ENCODE results near the gene CTNNBL1.

Gene CTNNBL1

DNA sequence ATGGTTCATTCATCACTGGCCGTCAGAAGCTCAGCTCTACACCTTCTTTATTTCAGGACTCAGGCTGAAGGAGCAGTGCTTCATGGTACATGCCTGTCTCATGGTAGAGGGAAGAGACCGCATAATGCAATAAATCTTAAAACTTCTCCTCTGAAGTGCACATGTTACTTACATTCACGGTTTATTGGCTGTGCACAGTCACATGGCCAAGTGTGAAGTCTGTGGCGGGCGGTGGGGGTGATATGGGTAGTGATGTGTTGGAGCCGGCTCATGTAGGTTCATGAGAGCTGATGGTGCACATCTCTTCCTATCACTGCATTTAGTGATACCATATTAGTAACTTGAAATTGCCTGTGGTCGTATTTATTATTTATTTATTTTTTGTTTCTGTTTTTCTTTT lies 102.9 kb downstream of the CTNNBL1 start:
- no peaks in the 10 kb centered on the region for H3K27me3 ChIP-seq (ENCODE audit: insufficient read depth, poor library complexity, severe bottlenecking)

DNA sequence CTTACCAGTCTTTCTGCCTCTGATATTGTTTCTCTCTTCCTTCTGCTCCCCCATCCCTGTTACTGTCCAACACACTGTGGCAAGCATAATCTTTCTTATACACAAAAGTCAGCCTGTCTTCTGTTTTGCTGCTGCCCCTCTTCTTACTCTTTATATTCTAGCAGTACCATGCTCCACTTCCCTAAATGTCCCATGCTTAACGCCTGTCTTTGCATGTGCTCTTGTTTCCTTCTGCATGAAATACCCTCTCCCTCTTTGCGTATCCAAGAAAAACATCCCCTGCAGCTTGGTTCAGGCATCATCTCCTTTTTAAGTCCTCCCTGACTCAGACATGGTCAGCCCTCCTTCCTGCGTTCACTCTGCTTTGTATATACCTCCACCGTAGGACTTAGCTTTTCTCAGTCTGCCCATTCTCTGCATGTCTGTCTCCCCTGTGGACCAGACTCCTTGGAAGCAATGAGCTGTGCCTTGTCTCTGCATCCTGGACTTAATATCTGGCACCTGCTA lies 103.9 kb downstream of the CTNNBL1 start:
- Histone ChIP-seq H3K27ac (replicated peaks) (no peak overlapping the region), H3K4me3 (replicated peaks; ENCODE audit: insufficient read depth, low read length) (no peak overlapping the region), H3K27me3 (ENCODE audit: insufficient read depth, poor library complexity, severe bottlenecking) (no peaks in the 10 kb centered on the region)
- TF ChIP-seq, protein P1, sequence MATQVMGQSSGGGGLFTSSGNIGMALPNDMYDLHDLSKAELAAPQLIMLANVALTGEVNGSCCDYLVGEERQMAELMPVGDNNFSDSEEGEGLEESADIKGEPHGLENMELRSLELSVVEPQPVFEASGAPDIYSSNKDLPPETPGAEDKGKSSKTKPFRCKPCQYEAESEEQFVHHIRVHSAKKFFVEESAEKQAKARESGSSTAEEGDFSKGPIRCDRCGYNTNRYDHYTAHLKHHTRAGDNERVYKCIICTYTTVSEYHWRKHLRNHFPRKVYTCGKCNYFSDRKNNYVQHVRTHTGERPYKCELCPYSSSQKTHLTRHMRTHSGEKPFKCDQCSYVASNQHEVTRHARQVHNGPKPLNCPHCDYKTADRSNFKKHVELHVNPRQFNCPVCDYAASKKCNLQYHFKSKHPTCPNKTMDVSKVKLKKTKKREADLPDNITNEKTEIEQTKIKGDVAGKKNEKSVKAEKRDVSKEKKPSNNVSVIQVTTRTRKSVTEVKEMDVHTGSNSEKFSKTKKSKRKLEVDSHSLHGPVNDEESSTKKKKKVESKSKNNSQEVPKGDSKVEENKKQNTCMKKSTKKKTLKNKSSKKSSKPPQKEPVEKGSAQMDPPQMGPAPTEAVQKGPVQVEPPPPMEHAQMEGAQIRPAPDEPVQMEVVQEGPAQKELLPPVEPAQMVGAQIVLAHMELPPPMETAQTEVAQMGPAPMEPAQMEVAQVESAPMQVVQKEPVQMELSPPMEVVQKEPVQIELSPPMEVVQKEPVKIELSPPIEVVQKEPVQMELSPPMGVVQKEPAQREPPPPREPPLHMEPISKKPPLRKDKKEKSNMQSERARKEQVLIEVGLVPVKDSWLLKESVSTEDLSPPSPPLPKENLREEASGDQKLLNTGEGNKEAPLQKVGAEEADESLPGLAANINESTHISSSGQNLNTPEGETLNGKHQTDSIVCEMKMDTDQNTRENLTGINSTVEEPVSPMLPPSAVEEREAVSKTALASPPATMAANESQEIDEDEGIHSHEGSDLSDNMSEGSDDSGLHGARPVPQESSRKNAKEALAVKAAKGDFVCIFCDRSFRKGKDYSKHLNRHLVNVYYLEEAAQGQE (IDR thresholded peaks at IDR 0.05; ENCODE audit: insufficient replicate concordance, low read depth): no peak
- TF ChIP-seq SPI1 (IDR thresholded peaks at IDR 0.05; ENCODE audit: borderline replicate concordance, low read depth): peak; percentile 56; the same call in 1 of the 2 replicates
- no peak for DNase-seq (ENCODE audit: low read depth in 1 of 2, low spot score in 1 of 2)

More for the DNA sequence above, 102.9 kb downstream of the CTNNBL1 start:
- Histone ChIP-seq H3K4me3 (replicated peaks; ENCODE audit: insufficient read depth, low read length) (no peak overlapping the region), H3K27ac (replicated peaks) (no peak overlapping the region)
- DNase-seq (ENCODE audit: low read depth in 1 of 2, low spot score in 1 of 2): no peak
- TF ChIP-seq, protein P2, sequence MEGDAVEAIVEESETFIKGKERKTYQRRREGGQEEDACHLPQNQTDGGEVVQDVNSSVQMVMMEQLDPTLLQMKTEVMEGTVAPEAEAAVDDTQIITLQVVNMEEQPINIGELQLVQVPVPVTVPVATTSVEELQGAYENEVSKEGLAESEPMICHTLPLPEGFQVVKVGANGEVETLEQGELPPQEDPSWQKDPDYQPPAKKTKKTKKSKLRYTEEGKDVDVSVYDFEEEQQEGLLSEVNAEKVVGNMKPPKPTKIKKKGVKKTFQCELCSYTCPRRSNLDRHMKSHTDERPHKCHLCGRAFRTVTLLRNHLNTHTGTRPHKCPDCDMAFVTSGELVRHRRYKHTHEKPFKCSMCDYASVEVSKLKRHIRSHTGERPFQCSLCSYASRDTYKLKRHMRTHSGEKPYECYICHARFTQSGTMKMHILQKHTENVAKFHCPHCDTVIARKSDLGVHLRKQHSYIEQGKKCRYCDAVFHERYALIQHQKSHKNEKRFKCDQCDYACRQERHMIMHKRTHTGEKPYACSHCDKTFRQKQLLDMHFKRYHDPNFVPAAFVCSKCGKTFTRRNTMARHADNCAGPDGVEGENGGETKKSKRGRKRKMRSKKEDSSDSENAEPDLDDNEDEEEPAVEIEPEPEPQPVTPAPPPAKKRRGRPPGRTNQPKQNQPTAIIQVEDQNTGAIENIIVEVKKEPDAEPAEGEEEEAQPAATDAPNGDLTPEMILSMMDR (IDR thresholded peaks at IDR 0.05; ENCODE audit: insufficient read depth, low read length): no peak
- TF ChIP-seq GABPA (IDR thresholded peaks at IDR 0.05; ENCODE audit: low read depth) (no peak), SPI1 (IDR thresholded peaks at IDR 0.05; ENCODE audit: borderline replicate concordance, low read depth) (no peak), POLR2AphosphoS5 (IDR thresholded peaks at IDR 0.05; ENCODE audit: low read depth) (no peak)
- TF ChIP-seq, protein P1 (IDR thresholded peaks at IDR 0.05; ENCODE audit: insufficient replicate concordance, low read depth): no peak

DNA sequence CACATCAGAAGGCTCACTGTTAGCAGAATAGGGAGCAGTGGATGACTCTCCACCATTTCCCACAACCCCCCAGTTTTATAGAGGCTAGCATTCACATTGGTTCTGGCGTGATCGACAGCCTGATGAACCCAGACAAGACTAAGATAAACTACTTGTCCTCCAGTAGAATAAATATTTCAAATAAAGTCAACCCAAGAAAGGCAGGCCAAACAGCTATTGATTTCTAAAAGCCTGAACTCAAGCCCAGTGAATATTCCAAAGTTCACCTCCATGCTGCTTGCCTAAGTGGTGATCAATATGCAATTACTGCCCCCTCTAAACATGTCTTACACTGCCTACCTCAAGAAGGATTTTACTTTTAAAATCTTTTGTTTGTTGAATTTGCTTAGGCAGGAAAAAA lies 104.5 kb downstream of the CTNNBL1 start:
- Histone ChIP-seq H3K4me3 (replicated peaks; ENCODE audit: insufficient read depth, low read length) (no peak overlapping the region), H3K27me3 (ENCODE audit: insufficient read depth, poor library complexity, severe bottlenecking) (no peaks in the 10 kb centered on the region), H3K27ac (replicated peaks) (no peak overlapping the region)
- DNase-seq (ENCODE audit: low read depth in 1 of 2, low spot score in 1 of 2): no peak
- no peak for TF ChIP-seq POLR2AphosphoS5 (IDR thresholded peaks at IDR 0.05; ENCODE audit: low read depth)
- TF ChIP-seq, protein P2 (IDR thresholded peaks at IDR 0.05; ENCODE audit: insufficient read depth, low read length): no peak
- TF ChIP-seq, protein P1 (IDR thresholded peaks at IDR 0.05; ENCODE audit: insufficient replicate concordance, low read depth): no peak
- no peak for TF ChIP-seq GABPA (IDR thresholded peaks at IDR 0.05; ENCODE audit: low read depth)
- no peak for TF ChIP-seq SPI1 (IDR thresholded peaks at IDR 0.05; ENCODE audit: borderline replicate concordance, low read depth)
